NCI-H446 (cell line): ENCODE results near the gene ARFGEF2.
A peak's percentile ranks its signal among the peaks of the same experiment; 100 is the strongest.
"Not testable (repeated sequence)": the region's sequence is repeated elsewhere in the genome, so short reads cannot be mapped to it uniquely, and the experiment has no call there.

Source experiments
- DNase-seq, 2 experiments: peaks; one replicate each; lab custom pipeline; 2025; lab: John Stamatoyannopoulos, UW

ARFGEF2 gene

GRCh38 chr20:48999890-49000870 is 78.7 kb downstream of the ARFGEF2 start:
- no peak for DNase-seq

DNA sequence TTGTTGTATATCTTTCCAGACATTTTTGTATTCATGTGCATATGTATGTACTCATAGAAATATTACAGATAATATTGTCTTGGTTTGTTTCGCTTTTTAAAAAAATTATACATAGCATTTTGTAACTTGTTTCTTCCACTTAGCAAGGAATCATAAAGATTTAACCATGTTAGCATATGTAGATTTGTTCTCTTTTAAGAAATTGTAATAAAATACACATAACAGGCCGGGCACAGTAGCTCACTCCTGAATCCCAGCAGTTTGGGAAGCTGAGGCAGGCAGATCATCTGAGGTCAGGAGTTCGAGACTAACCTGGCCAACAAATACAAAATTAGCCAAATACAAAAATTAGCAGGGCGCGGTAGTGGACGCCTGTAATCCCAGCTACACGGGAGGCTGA is 80.2 kb downstream of the ARFGEF2 start:
- DNase-seq: no peak

DNA sequence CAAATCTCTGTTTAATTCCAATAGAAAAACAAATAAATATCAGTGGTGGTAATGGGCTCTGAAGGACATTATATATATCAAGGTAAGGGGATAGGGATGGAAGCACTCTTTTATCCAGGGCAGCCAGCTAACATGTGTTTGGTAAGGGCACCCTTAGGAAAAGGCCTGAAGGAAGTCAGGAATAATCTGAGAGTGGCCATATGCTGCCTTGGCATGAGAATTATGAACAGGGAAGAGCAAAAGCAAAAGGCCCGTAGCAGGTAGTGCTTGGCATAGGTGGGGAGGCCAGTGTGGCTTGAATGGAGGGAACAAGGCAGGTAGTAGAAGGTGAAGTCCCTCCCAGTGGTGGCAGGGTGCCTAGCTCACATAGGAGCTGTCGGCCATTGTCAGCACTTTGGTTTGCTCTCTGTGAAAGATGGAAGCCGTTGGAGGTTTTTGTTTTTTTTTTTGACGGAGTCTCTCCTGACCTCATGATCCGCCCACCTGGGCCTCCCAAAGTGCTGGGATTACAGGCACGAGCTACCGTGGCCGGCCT is 85.0 kb downstream of the ARFGEF2 start:
- DNase-seq: no peak

DNA sequence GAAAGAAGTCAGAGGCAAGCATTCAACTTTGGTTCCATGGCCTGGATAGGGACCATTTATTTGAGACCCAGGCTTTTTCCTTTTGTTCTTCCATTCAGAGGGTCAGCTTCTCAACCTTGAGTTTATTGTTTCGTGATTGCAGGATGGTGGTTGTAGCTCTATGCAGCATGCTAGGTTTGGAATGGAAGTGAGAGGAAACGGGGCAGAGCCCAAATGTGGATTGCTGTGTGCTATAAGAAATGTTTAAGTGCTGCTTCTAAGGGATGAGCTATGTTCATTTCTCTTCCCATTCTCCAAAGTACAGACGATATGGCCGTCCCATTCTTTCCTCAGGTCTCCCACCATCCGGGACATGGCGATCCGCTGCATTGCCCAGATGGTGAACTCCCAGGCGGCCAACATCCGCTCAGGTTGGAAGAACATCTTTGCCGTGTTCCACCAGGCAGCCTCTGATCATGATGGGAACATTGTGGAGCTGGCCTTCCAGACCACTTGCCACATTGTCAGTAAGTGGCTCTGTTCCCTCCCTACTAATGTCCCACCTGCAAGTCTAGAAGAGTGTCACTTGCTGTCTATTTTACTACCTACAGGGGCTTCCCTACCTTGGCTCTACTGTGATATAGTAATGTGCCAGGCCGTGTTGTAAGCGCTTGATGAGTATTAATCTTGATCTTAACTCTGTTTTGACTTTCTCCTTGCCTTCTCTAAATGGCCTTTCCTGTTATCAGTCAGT is 88.6 kb downstream of the ARFGEF2 start:
- no peak for DNase-seq

DNA sequence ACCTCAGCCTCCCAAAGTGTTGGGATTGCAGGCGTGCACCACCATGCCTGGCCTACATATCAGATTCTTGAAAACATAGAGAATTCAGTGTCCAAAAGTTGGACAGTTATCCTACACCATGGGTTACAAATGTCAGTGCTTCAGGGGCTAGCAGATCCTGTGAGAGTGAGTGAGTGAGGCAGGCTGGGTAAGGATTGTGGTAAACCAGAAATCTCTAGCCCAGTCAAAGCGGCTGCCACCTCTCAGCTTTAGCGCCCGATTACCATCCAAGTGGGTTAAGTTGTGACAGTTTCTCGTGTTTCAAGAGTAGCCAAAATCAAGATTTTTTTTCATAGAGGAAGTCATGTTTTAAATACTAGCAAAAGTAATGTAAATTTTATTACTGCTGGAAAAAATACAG is 102.7 kb downstream of the ARFGEF2 start:
- DNase-seq: no peak

- not testable (repeated sequence) for DNase-seq
Observed at GRCh38 chr20:49028177-49028576, 106.7 kb downstream of the ARFGEF2 start.

DNA sequence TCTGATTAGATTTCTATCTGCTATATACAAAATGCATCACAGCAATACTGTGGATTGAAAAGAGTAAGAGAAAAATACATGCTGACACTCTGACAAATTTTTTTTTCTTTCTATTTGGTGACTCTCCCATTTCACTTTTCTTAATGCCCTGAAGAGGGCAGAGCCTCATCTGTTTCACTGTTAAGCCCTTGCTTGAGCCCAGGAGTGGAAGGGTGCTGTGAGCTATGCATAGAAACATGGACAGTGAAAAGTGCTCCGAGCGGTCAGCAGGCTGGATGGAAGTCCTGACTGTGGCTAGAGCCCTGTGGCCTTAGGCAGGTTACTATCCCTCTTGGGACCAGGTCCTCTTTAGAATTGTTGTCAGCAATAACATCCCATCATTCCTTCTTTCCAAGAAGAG is 107.2 kb downstream of the ARFGEF2 start:
- DNase-seq: peak in 1 of 2 experiments; percentile 22

GRCh38 chr20:49029203-49029602 is 107.7 kb downstream of the ARFGEF2 start:
- DNase-seq: no peak

DNA sequence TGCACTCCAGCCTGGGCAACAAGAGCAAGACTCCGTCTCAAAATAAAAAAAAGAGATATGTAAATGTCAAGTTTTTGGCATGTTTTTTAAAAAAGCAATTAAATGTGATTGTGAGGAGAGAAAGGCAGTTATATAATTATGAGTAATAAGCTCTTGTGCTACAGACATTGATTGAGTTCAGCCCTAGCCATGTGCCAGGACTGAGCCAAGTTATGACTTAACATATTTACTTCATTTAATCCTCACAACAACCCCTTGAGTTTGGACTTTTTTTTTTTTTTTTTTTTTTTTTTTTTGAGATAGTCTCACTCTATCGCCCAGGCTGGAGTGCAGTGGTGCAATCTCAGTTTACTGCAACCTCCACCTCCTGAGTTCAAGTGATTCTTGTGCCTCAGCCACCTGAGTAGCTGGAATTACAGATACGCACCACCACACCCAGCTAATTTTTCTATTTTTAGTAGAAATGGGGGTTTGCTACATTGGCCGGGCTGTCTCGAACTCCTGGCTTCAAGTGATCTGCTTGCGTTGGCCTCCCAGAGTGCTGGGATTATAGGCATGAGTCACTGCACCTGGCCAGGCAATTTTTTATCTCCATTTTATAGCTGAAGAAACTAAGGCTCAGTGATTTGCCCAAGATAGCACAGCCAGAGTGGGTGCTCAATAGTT is 109.6 kb downstream of the ARFGEF2 start:
- DNase-seq: no peak

- DNase-seq: no peak
Observed at GRCh38 chr20:49032455-49032854, 110.9 kb downstream of the ARFGEF2 start.

GRCh38 chr20:49034070-49034732 is 112.7 kb downstream of the ARFGEF2 start:
- DNase-seq: no peak

- DNase-seq: no peak
Observed at GRCh38 chr20:49037962-49038387, 116.5 kb downstream of the ARFGEF2 start.

DNA sequence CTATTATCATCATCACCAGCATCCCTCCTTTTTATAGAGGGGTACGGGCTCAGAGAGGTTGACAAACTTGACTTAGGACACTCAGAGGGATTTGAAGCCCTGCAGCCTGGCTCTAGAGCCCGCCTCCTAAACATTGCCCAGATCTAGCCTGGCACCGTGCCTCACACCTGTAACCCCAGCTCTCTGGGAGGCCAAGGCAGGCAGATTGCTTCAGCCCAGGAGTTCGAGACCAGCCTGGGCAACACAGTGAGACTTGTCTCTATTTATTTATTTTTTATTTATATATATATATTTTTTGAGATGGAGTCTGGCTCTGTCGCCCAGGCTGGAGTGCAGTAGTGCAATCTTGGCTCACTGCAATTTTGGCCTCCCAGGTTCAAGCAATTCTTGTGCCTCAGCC is 118.3 kb downstream of the ARFGEF2 start:
- no peak for DNase-seq

DNA sequence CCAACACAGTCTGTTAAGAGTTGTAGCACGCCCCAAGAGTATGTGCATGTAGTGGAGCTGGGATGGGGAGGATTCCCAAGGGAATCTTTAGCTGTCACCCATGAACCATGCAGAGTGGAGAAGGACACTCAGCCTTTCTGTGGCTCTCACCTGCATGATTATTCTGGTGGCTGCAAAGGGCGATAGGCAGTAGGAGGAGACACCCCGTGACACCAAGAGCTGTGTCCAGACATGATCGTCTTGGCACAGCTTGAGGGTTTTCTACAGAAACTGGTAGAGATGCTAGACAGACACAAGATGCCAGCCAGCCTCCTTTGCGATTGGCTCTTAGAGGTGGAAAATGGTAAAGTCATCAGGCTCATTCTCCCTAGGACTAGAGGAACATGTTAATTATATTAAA is 121.5 kb downstream of the ARFGEF2 start:
- no peak for DNase-seq

DNA sequence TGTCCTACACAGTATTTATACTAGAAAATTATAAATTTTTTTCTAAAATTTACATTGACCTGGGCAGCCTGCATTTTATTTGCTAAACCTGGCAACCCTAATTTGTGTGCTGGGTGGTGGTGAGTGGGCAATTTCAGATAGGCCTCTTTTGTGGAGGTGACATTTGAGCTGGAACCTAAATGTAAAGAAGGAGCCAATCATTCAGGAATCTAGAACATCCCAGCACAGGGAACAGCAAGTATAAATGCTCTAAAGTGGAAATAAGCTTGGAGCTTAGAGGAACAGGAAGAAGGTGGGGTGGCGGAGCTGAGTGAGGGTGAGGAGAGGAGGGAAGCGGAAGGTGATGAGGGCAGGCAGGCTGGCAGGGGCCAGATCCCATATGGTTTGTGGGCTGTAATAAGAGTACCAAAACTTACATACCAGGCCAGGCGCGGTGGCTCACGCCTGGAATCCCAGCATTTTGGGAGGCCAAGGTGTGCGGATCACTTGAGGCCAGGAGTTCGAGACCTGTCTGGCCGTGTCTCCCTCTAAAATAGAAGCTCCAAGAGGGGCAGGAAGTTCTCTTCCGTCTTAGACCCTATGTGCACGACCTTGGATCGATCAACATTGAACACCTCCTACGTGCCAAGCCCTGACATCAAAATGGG is 124.1 kb downstream of the ARFGEF2 start:
- no peak for DNase-seq

GRCh38 chr20:49046087-49046900 is 124.8 kb downstream of the ARFGEF2 start, which contains the start of gene CSE1L:
Gene CSE1L, plus strand, starts transcription at chr20:49046312. Its CDS starts 12,152 bp downstream, at chr20:49058464.
- peak; percentile 96 to 99 for DNase-seq

GRCh38 chr20:49052334-49052733 is 130.8 kb downstream of the ARFGEF2 start:
- no peak for DNase-seq

GRCh38 chr20:49054056-49054643 is 132.6 kb downstream of the ARFGEF2 start:
- DNase-seq: no peak

DNA sequence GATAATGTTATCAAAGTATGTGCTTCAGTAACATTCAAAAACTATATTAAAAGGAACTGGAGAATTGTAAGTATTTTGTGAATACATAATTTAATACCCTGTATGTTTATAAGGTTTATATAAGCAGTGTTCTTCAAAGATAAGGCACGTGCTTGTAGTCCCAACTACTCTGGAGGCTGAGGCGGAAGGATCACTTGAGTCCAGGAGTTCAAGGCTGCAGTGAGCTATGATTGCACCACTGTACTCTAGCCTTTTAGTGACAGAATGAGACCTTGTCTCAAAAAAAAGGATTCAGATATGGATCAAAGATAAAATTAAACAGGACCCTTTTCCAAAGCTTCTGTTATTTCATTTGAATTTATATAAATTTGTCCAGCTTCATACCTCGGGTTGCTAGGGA is 141.8 kb downstream of the ARFGEF2 start:
- DNase-seq: no peak

DNA sequence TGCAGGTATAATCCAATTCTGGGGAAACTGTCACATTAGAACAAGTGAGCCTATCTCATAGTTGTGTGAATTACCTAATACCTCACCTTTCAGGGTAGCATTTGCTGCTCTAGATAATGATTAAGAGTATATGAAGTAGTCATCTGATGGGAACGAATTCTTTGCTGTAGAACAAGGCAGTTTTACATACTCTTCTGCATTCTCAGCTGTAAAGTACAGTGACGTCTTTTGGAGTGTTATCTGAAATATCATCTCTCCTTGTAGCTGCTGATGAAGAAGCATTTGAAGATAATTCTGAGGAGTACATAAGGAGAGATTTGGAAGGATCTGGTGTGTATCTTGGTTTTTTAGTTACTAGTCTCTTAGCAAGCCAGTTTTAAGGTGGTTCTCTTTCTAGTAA is 153.0 kb downstream of the ARFGEF2 start:
- no peak for DNase-seq
